GM23338 (cell line): Measurements from ENCODE around the gene DMRTB1. TPM values are rescaled to one million over a fixed set of nuclear protein-coding genes. Genes with fewer than 3 reads are reported as not detected.

ENCODE experiments used
- ATAC-seq: fragments of 200-7000 bp; cut with Tn5 transposase; 3 replicates; pipeline ENCODE4 v1.9.1; 2020
- DNase-seq: peaks from one replicate; pipeline ENCODE4 v3.0.0-alpha.2; 2015; ENCODE audit warnings: low spot score
- H2AFZ ChIP-seq: fragments of 200-600 bp; sonication (generic); 2 replicates; pipeline ENCODE4 v1.8.0; 2016; ENCODE audit warnings: antibody characterized with exemption, mild to moderate bottlenecking, moderate library complexity
- H3F3A ChIP-seq: fragments of 200-600 bp; sonication (generic); replicated peaks from 2 replicates; pipeline ENCODE4 v1.8.0; 2017; ENCODE audit warnings: antibody characterized with exemption, mixed run types, low read depth
- H3K27ac ChIP-seq: fragments of 200-600 bp; sonication (generic); 2 replicates; pipeline ENCODE4 v1.6.1; 2016; ENCODE audit warnings: low read depth
- H3K27me3 ChIP-seq: fragments of 200-600 bp; sonication (generic); 2 replicates; pipeline ENCODE4 v1.8.0; 2016; ENCODE audit warnings: mild to moderate bottlenecking, mixed run types, moderate library complexity; ENCODE audit not compliant: insufficient read depth
- H3K36me3 ChIP-seq: fragments of 200-600 bp; sonication (generic); 2 replicates; pipeline ENCODE4 v1.8.0; 2016; ENCODE audit warnings: mild to moderate bottlenecking; ENCODE audit not compliant: insufficient read depth
- H3K4me1 ChIP-seq: fragments of 200-600 bp; sonication (generic); 2 replicates; pipeline ENCODE4 v1.8.0; 2016; ENCODE audit warnings: mild to moderate bottlenecking, moderate library complexity; ENCODE audit not compliant: insufficient read depth
- H3K4me2 ChIP-seq: fragments of 200-600 bp; sonication (generic); 2 replicates; pipeline ENCODE4 v1.7.1; 2017; ENCODE audit warnings: mixed run types
- H3K4me3 ChIP-seq: fragments of 200-600 bp; sonication (generic); 2 replicates; pipeline ENCODE4 v1.6.1; 2016; ENCODE audit warnings: mixed run types
- H3K79me2 ChIP-seq: fragments of 200-600 bp; sonication (generic); replicated peaks from 2 replicates; pipeline ENCODE4 v1.8.0; 2017; ENCODE audit warnings: mild to moderate bottlenecking; ENCODE audit not compliant: insufficient read depth
- H3K9me2 ChIP-seq: fragments of 200-600 bp; sonication (generic); 2 replicates; pipeline ENCODE4 v1.8.0; 2017; ENCODE audit not compliant: insufficient read depth
- H4K20me1 ChIP-seq: fragments of 200-600 bp; sonication (generic); replicated peaks from 2 replicates; pipeline ENCODE4 v1.8.0; 2017; ENCODE audit warnings: mild to moderate bottlenecking; ENCODE audit not compliant: insufficient read depth
- H3K27ac Mint-ChIP-seq: 2 replicates; pipeline ENCODE4 v1.8.0; 2020; ENCODE audit warnings: inconsistent platforms, mild to moderate bottlenecking, moderate library complexity, mixed read lengths
- H3K27me3 Mint-ChIP-seq: 3 replicates; pipeline ENCODE4 v1.8.0; 2022; ENCODE audit warnings: low read depth, mild to moderate bottlenecking, moderate library complexity, mixed read lengths, inconsistent platforms; ENCODE audit not compliant: insufficient read depth, poor library complexity
- H3K36me3 Mint-ChIP-seq: 3 replicates; pipeline ENCODE4 v1.8.0; 2021; ENCODE audit warnings: low read depth, mild to moderate bottlenecking, inconsistent platforms, moderate library complexity, mixed read lengths
- H3K4me1 Mint-ChIP-seq: 3 replicates; pipeline ENCODE4 v1.8.0; 2020; ENCODE audit warnings: mild to moderate bottlenecking, inconsistent platforms, mixed read lengths
- H3K4me3 Mint-ChIP-seq: 3 replicates; pipeline ENCODE4 v1.8.0; 2021; ENCODE audit warnings: moderate library complexity, mild to moderate bottlenecking, inconsistent platforms, mixed read lengths
- H3K9me3 Mint-ChIP-seq: 3 replicates; pipeline ENCODE4 v1.8.0; 2020; ENCODE audit warnings: moderate library complexity, mild to moderate bottlenecking, inconsistent platforms, mixed read lengths
- CREB1 ChIP-seq: fragments of 250-450 bp; sonication (Bioruptor Pico); IDR thresholded peaks from 2 replicates; pipeline ENCODE4 v1.5.0; 2020; ENCODE audit warnings: low read depth, mild to moderate bottlenecking, moderate library complexity
- CTCF ChIP-seq, 2 experiments: fragments of 200-600 bp in 1 of 2; sonication (generic) in 1 of 2; conservative IDR thresholded peaks; 2 replicates each; pipeline versions ENCODE4 v1.5.1 to v1.6.1; 2016 to 2017; ENCODE audit warnings: antibody characterized with exemption in 2 of 2, low read depth in 2 of 2, mild to moderate bottlenecking in 2 of 2, moderate library complexity in 1 of 2
- ETS1 ChIP-seq: IDR thresholded peaks from 2 replicates; pipeline ENCODE4 v1.6.1; 2016; ENCODE audit warnings: antibody characterized with exemption
- EZH2 ChIP-seq: fragments of 200-600 bp; sonication (generic); IDR thresholded peaks from one replicate; pipeline ENCODE4 v1.8.0; 2017; ENCODE audit warnings: antibody characterized with exemption, mild to moderate bottlenecking, low read depth; ENCODE audit not compliant: unreplicated experiment
- EZH2phosphoT487 ChIP-seq: fragments of 200-600 bp; sonication (generic); IDR thresholded peaks from one replicate; pipeline ENCODE4 v1.8.1; 2018; ENCODE audit warnings: antibody characterized with exemption; ENCODE audit not compliant: unreplicated experiment
- JUNB ChIP-seq: IDR thresholded peaks from one replicate; pipeline ENCODE4 v1.6.1; 2016; ENCODE audit warnings: antibody characterized with exemption; ENCODE audit not compliant: unreplicated experiment
- NANOG ChIP-seq: IDR thresholded peaks from 2 replicates; pipeline ENCODE4 v1.6.1; 2016; ENCODE audit warnings: antibody characterized with exemption, borderline replicate concordance
- POLR2AphosphoS5 ChIP-seq: IDR thresholded peaks from 2 replicates; pipeline ENCODE4 v1.6.1; 2016; ENCODE audit warnings: antibody characterized with exemption, low read depth
- REST ChIP-seq: IDR thresholded peaks from one replicate; pipeline ENCODE4 v1.6.1; 2018; ENCODE audit warnings: antibody characterized with exemption; ENCODE audit not compliant: unreplicated experiment
- STAT1 ChIP-seq: IDR thresholded peaks from one replicate; pipeline ENCODE4 v1.6.1; 2016; ENCODE audit warnings: antibody characterized with exemption; ENCODE audit not compliant: unreplicated experiment
- ZNF114 ChIP-seq: fragments of 250-450 bp; sonication (Bioruptor Pico); IDR thresholded peaks from 2 replicates; pipeline ENCODE4 v1.5.0; 2020; ENCODE audit warnings: mild to moderate bottlenecking, moderate library complexity
- ZNF331 ChIP-seq: fragments of 250-450 bp; sonication (Bioruptor Pico); IDR thresholded peaks from 2 replicates; pipeline ENCODE4 v1.5.0; 2020; ENCODE audit warnings: low read depth, mild to moderate bottlenecking, moderate library complexity
- ZNF462 ChIP-seq: fragments of 250-450 bp; sonication (Bioruptor Pico); IDR thresholded peaks from 2 replicates; pipeline ENCODE4 v1.5.0; 2020; ENCODE audit warnings: mild to moderate bottlenecking, moderate library complexity
- polyA plus RNA-seq: library from polyadenylated mRNA; unstranded; fragments of >200 nt; fragmentation: Nextera tagmentation; extraction: Ambion mirVana; gene quantifications from 2 replicates; pipeline ENCODE4 v1.2.1, GENCODE V29; 2016
- total RNA-seq: library from RNA; depleted of rRNA; stranded (reverse); fragments of >200 nt; shearing (Covaris generic); gene quantifications from 2 replicates; pipeline ENCODE4 v1.2.3, GENCODE V29; 2014

The DMRTB1 gene
- total and polyA plus RNA-seq, 2 experiments from 2014 or later: 0.27 to 1.2 TPM

- Histone ChIP-seq H3K4me3 (no peak overlapping the region), H2AFZ (no peak overlapping the region), H3K4me2 (no peak overlapping the region), H3F3A (0 out of 2 replicates have a peak, but pooled peaks cover 3% of the 10 kb centered on the region), H3K4me1 (peaks cover 29% of the 10 kb centered on the region), H4K20me1 (no peaks in the 10 kb centered on the region), H3K36me3 (no peaks in the 10 kb centered on the region), H3K79me2 (no peaks in the 10 kb centered on the region), H3K9me2 (no peaks in the 10 kb centered on the region), H3K27ac (no peak overlapping the region), H3K27me3 (no peaks in the 10 kb centered on the region)
- Mint-ChIP-seq H3K27me3 (peaks cover 21% of the 10 kb centered on the region), H3K4me3 (no peak overlapping the region), H3K27ac (no peak overlapping the region), H3K9me3 (peaks cover 55% of the 10 kb centered on the region), H3K4me1 (peaks cover 37% of the 10 kb centered on the region), H3K36me3 (peaks cover 58% of the 10 kb centered on the region)
- DNase-seq: no peak
- TF ChIP-seq EZH2phosphoT487 (no peak), EZH2 (no peak), POLR2AphosphoS5 (no peak), REST (no peak), NANOG (no peak), STAT1 (no peak), ETS1 (no peak), CREB1 (CRISPR knock-in tag) (no peak), CTCF (conservative IDR thresholded peaks at IDR 0.05; ENCODE audit: low read depth in 2 of 2) (no peak), ZNF114 (CRISPR knock-in tag) (no peak), ZNF331 (CRISPR knock-in tag) (no peak), JUNB (no peak), ZNF462 (CRISPR knock-in tag) (no peak)
- ATAC-seq: no peak
Measured at GRCh38 chr1:53421208-53421607, 38.0 kb upstream of the DMRTB1 start.
